Liver (tissue), 9 donors: ENCODE results near the gene TIMM13. TPM values are rescaled to one million over a fixed set of nuclear protein-coding genes. Genes with fewer than 3 reads are reported as not detected.

ENCODE experiments used
- DNase-seq: peaks from one replicate; pipeline ENCODE4 v3.0.0-alpha.2; 2017; ENCODE audit warnings: low spot score
- H3K27ac ChIP-seq, 2 donors: one replicate each; pipeline ENCODE4 v1.7.0; 2013; ENCODE audit warnings: inconsistent platforms in 2 of 2, low read length in 2 of 2, control low read depth in 1 of 2, low read depth in 1 of 2, mild to moderate bottlenecking in 1 of 2
- H3K27me3 ChIP-seq, 4 donors: one replicate each; pipeline versions ENCODE4 v1.6.1 to v1.7.0; 2013; ENCODE audit warnings: low read length in 3 of 4, inconsistent platforms in 1 of 4, mild to moderate bottlenecking in 1 of 4, moderate library complexity in 1 of 4; ENCODE audit not compliant: control insufficient read depth in 4 of 4, insufficient read depth in 4 of 4
- H3K36me3 ChIP-seq, 4 donors: one replicate each; pipeline versions ENCODE4 v1.6.1 to v1.7.0; 2013; ENCODE audit warnings: low read length in 3 of 4, mild to moderate bottlenecking in 3 of 4, low read depth in 1 of 4, moderate library complexity in 1 of 4; ENCODE audit not compliant: control insufficient read depth in 4 of 4, insufficient read depth in 3 of 4
- H3K4me1 ChIP-seq, 4 donors: one replicate each; pipeline versions ENCODE4 v1.6.1 to v1.7.0; 2013; ENCODE audit warnings: low read length in 3 of 4, mild to moderate bottlenecking in 3 of 4, moderate library complexity in 1 of 4; ENCODE audit not compliant: control insufficient read depth in 4 of 4, insufficient read depth in 4 of 4
- H3K4me3 ChIP-seq, 3 donors: one replicate each; pipeline versions ENCODE4 v1.6.1 to v1.7.0; 2013; ENCODE audit warnings: low read length in 3 of 3, control low read depth in 1 of 3, low read depth in 1 of 3, mild to moderate bottlenecking in 1 of 3
- H3K9ac ChIP-seq, 2 donors: one replicate each; pipeline ENCODE4 v1.7.0; 2013; ENCODE audit warnings: low read length in 2 of 2, mild to moderate bottlenecking in 2 of 2, moderate library complexity in 2 of 2, control low read depth in 1 of 2, low read depth in 1 of 2
- H3K9me3 ChIP-seq, 4 donors: one replicate each; pipeline versions ENCODE4 v1.6.1 to v1.7.0; 2013; ENCODE audit warnings: low read length in 3 of 4; ENCODE audit not compliant: control insufficient read depth in 4 of 4
- ATF3 ChIP-seq: IDR thresholded peaks from 2 replicates; pipeline ENCODE4 v1.6.1; 2016; ENCODE audit warnings: antibody characterized with exemption
- CTCF ChIP-seq: fragments of 150-350 bp; IDR thresholded peaks from 2 replicates; pipeline ENCODE4 v1.5.1; 2017; ENCODE audit warnings: improper control_type of control experiment, low read depth, low read length; ENCODE audit not compliant: missing input control
- EGR1 ChIP-seq, 2 donors: IDR thresholded peaks; 2 replicates each; pipeline ENCODE4 v1.6.1; 2016 to 2018; ENCODE audit warnings: antibody characterized with exemption in 2 of 2, low read depth in 2 of 2
- FOXA1 ChIP-seq: IDR thresholded peaks from 2 replicates; pipeline ENCODE4 v1.6.1; 2016; ENCODE audit warnings: antibody characterized with exemption
- FOXA2 ChIP-seq: IDR thresholded peaks from 2 replicates; pipeline ENCODE4 v1.6.1; 2016; ENCODE audit warnings: antibody characterized with exemption
- GABPA ChIP-seq, 2 donors: IDR thresholded peaks in 1 of 2; conservative IDR thresholded peaks in 1 of 2; 2 replicates each; pipeline ENCODE4 v1.6.1; 2016; ENCODE audit warnings: antibody characterized with exemption in 2 of 2, mild to moderate bottlenecking in 1 of 2, moderate library complexity in 1 of 2
- JUND ChIP-seq, 2 donors: IDR thresholded peaks; 2 replicates each; pipeline ENCODE4 v1.6.1; 2016; ENCODE audit warnings: antibody characterized with exemption in 2 of 2
- NR2F2 ChIP-seq: IDR thresholded peaks from 2 replicates; pipeline ENCODE4 v1.6.1; 2016; ENCODE audit warnings: antibody characterized with exemption
- RAD21 ChIP-seq, 2 donors: IDR thresholded peaks; 2 replicates each; pipeline ENCODE4 v1.6.1; 2016; ENCODE audit warnings: antibody characterized with exemption in 2 of 2, mild to moderate bottlenecking in 2 of 2
- REST ChIP-seq: IDR thresholded peaks from 2 replicates; pipeline ENCODE4 v1.6.1; 2016; ENCODE audit warnings: antibody characterized with exemption, mild to moderate bottlenecking
- RXRA ChIP-seq, 2 donors: IDR thresholded peaks; 2 replicates each; pipeline ENCODE4 v1.6.1; 2017 to 2018; ENCODE audit warnings: antibody characterized with exemption in 2 of 2, mild to moderate bottlenecking in 1 of 2
- SP1 ChIP-seq: IDR thresholded peaks from 2 replicates; pipeline ENCODE4 v1.6.1; 2018; ENCODE audit warnings: antibody characterized with exemption, mild to moderate bottlenecking
- TAF1 ChIP-seq: conservative IDR thresholded peaks from 2 replicates; pipeline ENCODE4 v1.6.1; 2016; ENCODE audit warnings: antibody characterized with exemption, mild to moderate bottlenecking
- YY1 ChIP-seq: IDR thresholded peaks from 2 replicates; pipeline ENCODE4 v1.6.1; 2016; ENCODE audit warnings: antibody characterized with exemption, mild to moderate bottlenecking
- ZBTB33 ChIP-seq: IDR thresholded peaks from 2 replicates; pipeline ENCODE4 v1.6.1; 2016; ENCODE audit warnings: antibody characterized with exemption
- WGBS: extraction: QIAGEN DNeasy Blood & Tissue Kit; methylation state at CpG from one replicate; pipeline ENCODE4 v1.1.7; 2013; 5-methylcytosine and 5-hydroxymethylcytosine counted together
- polyA plus RNA-seq, 2 donors: library from polyadenylated mRNA; stranded (reverse) in 1 of 2; unstranded in 1 of 2; fragments of 200-250 nt in 1 of 2; fragments of >200 nt in 1 of 2; fragmentation: Nextera tagmentation in 1 of 2; extraction: Ambion mirVana in 1 of 2; gene quantifications; one replicate each; pipeline versions ENCODE4 v1.2.1 to v1.2.3, GENCODE V29; 2013 to 2015
- total RNA-seq, 2 donors: library from RNA; depleted of rRNA; stranded (reverse); fragments of >200 nt; gene quantifications; one replicate each; pipeline ENCODE4 v1.2.3, GENCODE V29; 2014
- donor health status: healthy.
- donor health status: healthy.
- donor health status: healthy.
- donor health status: healthy.
- donor health status: healthy.

The TIMM13 gene
- total and polyA plus RNA-seq, 4 donors, result 21.6 to 137 (median 43.4) TPM

GRCh38 chr19:2408247-2408646 lies 19.1 kb downstream of the TIMM13 start:
- H3K36me3 ChIP-seq, result peaks cover 0 to 6% (median 0%) of the 10 kb centered on the region in 4 donors
- WGBS, result 90% methylated on average over 25 of the region's 25 CpGs
- no peak overlapping the region for H3K4me3 ChIP-seq
- no peaks in the 10 kb centered on the region for H3K9me3 ChIP-seq
- no peak overlapping the region for H3K27ac ChIP-seq
- H3K9ac ChIP-seq, result no peak overlapping the region
- no peak for DNase-seq
- no peak for TF ChIP-seq YY1
- TF ChIP-seq SP1, result no peak
- no peak for TF ChIP-seq REST
- no peak for TF ChIP-seq NR2F2
- no peak for TF ChIP-seq ATF3
- TF ChIP-seq TAF1, result no peak
- no peak for TF ChIP-seq RXRA (IDR thresholded peaks at IDR 0.05)
- TF ChIP-seq FOXA2, result no peak
- no peak for TF ChIP-seq EGR1 (IDR thresholded peaks at IDR 0.05; ENCODE audit: low read depth in 2 of 2)
- TF ChIP-seq JUND (IDR thresholded peaks at IDR 0.05), result no peak
- TF ChIP-seq ZBTB33, result no peak
- no peak for TF ChIP-seq RAD21 (IDR thresholded peaks at IDR 0.05)
- TF ChIP-seq FOXA1, result no peak
- H3K27me3 ChIP-seq, result no peaks in the 10 kb centered on the region
- no peaks in the 10 kb centered on the region for H3K4me1 ChIP-seq

- H3K27me3 ChIP-seq, result no peaks in the 10 kb centered on the region
- H3K27ac ChIP-seq, result no peak overlapping the region
- DNase-seq, result no peak
- H3K36me3 ChIP-seq, result no peaks in the 10 kb centered on the region
- TF ChIP-seq RXRA (IDR thresholded peaks at IDR 0.05) (no peak), SP1 (no peak), REST (no peak), TAF1 (no peak), NR2F2 (no peak), CTCF (no peak), GABPA (IDR thresholded peaks at IDR 0.05 in 1 of 2, conservative IDR thresholded peaks at IDR 0.05 in 1 of 2) (no peak)
- no peaks in the 10 kb centered on the region for H3K9me3 ChIP-seq
- no peak overlapping the region for H3K9ac ChIP-seq
- WGBS, result 94% methylated on average over 4 of the region's 4 CpGs
- H3K4me1 ChIP-seq, result peaks cover 4 to 20% (median 12%) of the 10 kb centered on the region in 4 donors
- H3K4me3 ChIP-seq, result no peak overlapping the region
Observed at GRCh38 chr19:2399582-2399981, 27.8 kb downstream of the TIMM13 start.
